ENCODE measurements around the gene SPATA13. TPM values are rescaled to one million over a fixed set of nuclear protein-coding genes. Genes with fewer than 3 reads are reported as not detected.

SPATA13 gene
- polyA plus RNA-seq, 1 experiment, result 12.0 TPM

GRCh38 chr13:24222756-24223155, 62.2 kb downstream of the SPATA13 start:
- H3K9me3 ChIP-seq (ENCODE audit: control insufficient read depth, insufficient read depth, low read length), result no peaks in the 10 kb centered on the region; the same call in 1 of the 2 replicates
- CTCF ChIA-PET, result interaction anchor here (1.3 to 2.0 kb wide), 2 partner anchors 170 to 203 kb away, joined by 4 to 18 read pairs; no protein-coding TSS in a partner anchor

GRCh38 chr13:24223341-24224231, 63.1 kb downstream of the SPATA13 start:
- no peaks in the 10 kb centered on the region; the same call in 1 of the 2 replicates for H3K9me3 ChIP-seq (ENCODE audit: control insufficient read depth, insufficient read depth, low read length)
- H3K27me3 ChIP-seq (ENCODE audit: control insufficient read depth, insufficient read depth, low read length), result no peaks in the 10 kb centered on the region
- ChIA-PET CTCF (interaction anchor here (1.3 to 2.0 kb wide), 2 partner anchors 170 to 203 kb away, joined by 4 to 18 read pairs; no protein-coding TSS in a partner anchor), POLR2A (no interaction called here)
- TF ChIP-seq CTCF (IDR thresholded peaks at IDR 0.05; ENCODE audit: low read depth, low read length), result no peak
- no peak for DNase-seq (ENCODE audit: low read depth, low spot score)
- no peak overlapping the region for H3K27ac ChIP-seq (ENCODE audit: low read depth, low read length)
- H3K4me3 ChIP-seq (ENCODE audit: low read depth, low read length), result no peak overlapping the region

More at GRCh38 chr13:24222756-24223155, 62.2 kb downstream of the SPATA13 start:
- Histone ChIP-seq H3K4me3 (ENCODE audit: low read depth, low read length) (no peak overlapping the region), H3K27ac (ENCODE audit: low read depth, low read length) (no peak overlapping the region), H3K27me3 (ENCODE audit: control insufficient read depth, insufficient read depth, low read length) (no peaks in the 10 kb centered on the region)
- no peak for TF ChIP-seq CTCF (IDR thresholded peaks at IDR 0.05; ENCODE audit: low read depth, low read length)
- POLR2A ChIA-PET, result no interaction called here
- DNase-seq (ENCODE audit: low read depth, low spot score), result no peak

- Histone ChIP-seq H3K27ac (ENCODE audit: low read depth, low read length) (no peak overlapping the region), H3K9me3 (ENCODE audit: control insufficient read depth, insufficient read depth, low read length) (no peaks in the 10 kb centered on the region; the same call in 1 of the 2 replicates), H3K27me3 (ENCODE audit: control insufficient read depth, insufficient read depth, low read length) (no peaks in the 10 kb centered on the region), H3K4me3 (ENCODE audit: low read depth, low read length) (no peak overlapping the region)
- no peak for DNase-seq (ENCODE audit: low read depth, low spot score)
- POLR2A ChIA-PET, result no interaction called here
- CTCF ChIA-PET, result interaction anchor here (0.8 to 1.5 kb wide), 3 partner anchors 195 to 204 kb away, joined by 3 to 10 read pairs (median 4); no protein-coding TSS in a partner anchor
- no peak for TF ChIP-seq CTCF (IDR thresholded peaks at IDR 0.05; ENCODE audit: low read depth, low read length)
Measured at GRCh38 chr13:24224232-24224680, 63.7 kb downstream of the SPATA13 start.

- H3K4me3 ChIP-seq (ENCODE audit: low read depth, low read length), result no peak overlapping the region
- ChIA-PET CTCF (interaction anchor here (0.8 to 1.5 kb wide), 3 partner anchors 196 to 204 kb away, joined by 3 to 10 read pairs (median 4); no protein-coding TSS in a partner anchor), POLR2A (no interaction called here)
- H3K27ac ChIP-seq (ENCODE audit: low read depth, low read length), result no peak overlapping the region
- DNase-seq (ENCODE audit: low read depth, low spot score), result no peak
- no peaks in the 10 kb centered on the region; the same call in 1 of the 2 replicates for H3K9me3 ChIP-seq (ENCODE audit: control insufficient read depth, insufficient read depth, low read length)
- H3K27me3 ChIP-seq (ENCODE audit: control insufficient read depth, insufficient read depth, low read length), result no peaks in the 10 kb centered on the region
- no peak for TF ChIP-seq CTCF (IDR thresholded peaks at IDR 0.05; ENCODE audit: low read depth, low read length)
Measured at GRCh38 chr13:24225062-24225461, 64.5 kb downstream of the SPATA13 start.

- Histone ChIP-seq H3K9me3 (ENCODE audit: control insufficient read depth, insufficient read depth, low read length) (no peaks in the 10 kb centered on the region; the same call in 1 of the 2 replicates), H3K27ac (ENCODE audit: low read depth, low read length) (no peak overlapping the region), H3K4me3 (ENCODE audit: low read depth, low read length) (no peak overlapping the region), H3K27me3 (ENCODE audit: control insufficient read depth, insufficient read depth, low read length) (no peaks in the 10 kb centered on the region)
- no peak for TF ChIP-seq CTCF (IDR thresholded peaks at IDR 0.05; ENCODE audit: low read depth, low read length)
- POLR2A ChIA-PET, result no interaction called here
- DNase-seq (ENCODE audit: low read depth, low spot score), result no peak
- CTCF ChIA-PET, result interaction anchor here (1.5 kb wide), 1 partner anchor 203 kb away, joined by 3 read pairs; no protein-coding TSS in a partner anchor
Measured at GRCh38 chr13:24225930-24226329, 65.4 kb downstream of the SPATA13 start.

All from AG04450 (cell line).